ENCODE results near the gene FARS2.

DNA sequence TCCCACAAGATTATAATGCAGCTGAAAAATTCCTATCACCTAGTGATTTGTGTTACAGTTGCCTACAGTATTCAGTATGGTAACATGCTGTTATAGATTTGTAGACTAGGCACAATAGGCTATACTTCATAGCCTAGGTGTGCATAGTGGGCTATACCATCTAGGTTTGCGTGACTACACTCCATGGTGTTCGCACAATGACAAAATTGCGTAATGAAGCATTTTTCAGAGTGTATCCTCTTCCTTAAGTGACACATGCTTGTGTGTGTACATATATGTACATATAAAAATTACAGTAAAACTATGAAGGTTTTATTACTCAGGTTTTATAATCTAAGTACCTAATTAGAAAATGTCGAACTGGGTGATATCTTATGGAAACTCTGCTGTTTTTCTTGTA is 133.0 kb downstream of the FARS2 start:
- TF ChIP-seq, protein P1, sequence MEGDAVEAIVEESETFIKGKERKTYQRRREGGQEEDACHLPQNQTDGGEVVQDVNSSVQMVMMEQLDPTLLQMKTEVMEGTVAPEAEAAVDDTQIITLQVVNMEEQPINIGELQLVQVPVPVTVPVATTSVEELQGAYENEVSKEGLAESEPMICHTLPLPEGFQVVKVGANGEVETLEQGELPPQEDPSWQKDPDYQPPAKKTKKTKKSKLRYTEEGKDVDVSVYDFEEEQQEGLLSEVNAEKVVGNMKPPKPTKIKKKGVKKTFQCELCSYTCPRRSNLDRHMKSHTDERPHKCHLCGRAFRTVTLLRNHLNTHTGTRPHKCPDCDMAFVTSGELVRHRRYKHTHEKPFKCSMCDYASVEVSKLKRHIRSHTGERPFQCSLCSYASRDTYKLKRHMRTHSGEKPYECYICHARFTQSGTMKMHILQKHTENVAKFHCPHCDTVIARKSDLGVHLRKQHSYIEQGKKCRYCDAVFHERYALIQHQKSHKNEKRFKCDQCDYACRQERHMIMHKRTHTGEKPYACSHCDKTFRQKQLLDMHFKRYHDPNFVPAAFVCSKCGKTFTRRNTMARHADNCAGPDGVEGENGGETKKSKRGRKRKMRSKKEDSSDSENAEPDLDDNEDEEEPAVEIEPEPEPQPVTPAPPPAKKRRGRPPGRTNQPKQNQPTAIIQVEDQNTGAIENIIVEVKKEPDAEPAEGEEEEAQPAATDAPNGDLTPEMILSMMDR (IDR thresholded peaks at IDR 0.05), result no peak
- TF ChIP-seq POLR2AphosphoS5 (IDR thresholded peaks at IDR 0.05), result no peak
- TF ChIP-seq POLR2A (IDR thresholded peaks at IDR 0.05), result no peak
